ENCODE data around the gene NRXN2. TPM values are rescaled to one million over a fixed set of nuclear protein-coding genes. Genes with fewer than 3 reads are reported as not detected.

NRXN2 gene
- polyA plus RNA-seq, 1 of the 3 experiments (the other 2 are of a cell fraction), result 0.15 TPM

- H2AFZ ChIP-seq (ENCODE audit: low read depth), result no peak overlapping the region
- no peak for TF ChIP-seq FOXM1 (IDR thresholded peaks at IDR 0.05; ENCODE audit: low read depth)
- TF ChIP-seq MEF2A (IDR thresholded peaks at IDR 0.05; ENCODE audit: borderline replicate concordance, low read depth), result no peak
- H3K4me1 ChIP-seq (ENCODE audit: control insufficient read depth in 1 of 2, insufficient read depth in 2 of 2, low read depth in 1 of 2, low read length in 1 of 2), result peaks cover 0 to 61% of the 10 kb centered on the region in 2 experiments; a peak in 2 of 4 replicates
- no peak overlapping the region for H3K27ac ChIP-seq (ENCODE audit: low read depth in 2 of 2, low read length in 1 of 2)
- WGBS (ENCODE audit: low lambda C conversion rate), result 75% methylated on average over 1 of the region's 1 CpG
- H3K79me2 ChIP-seq (ENCODE audit: insufficient read depth), result no peaks in the 10 kb centered on the region
- H3K4me3 ChIP-seq (ENCODE audit: low read depth in 2 of 2, low read length in 1 of 2), result no peak overlapping the region
- no peaks in the 10 kb centered on the region for H3K36me3 ChIP-seq (replicated peaks in 1 of 2; ENCODE audit: control insufficient read depth in 1 of 2, insufficient read depth in 2 of 2, low read length in 1 of 2)
- H4K20me1 ChIP-seq (ENCODE audit: insufficient read depth), result no peaks in the 10 kb centered on the region
- no peak overlapping the region for H3K9ac ChIP-seq
- no peak for DNase-seq
- H3K9me3 ChIP-seq, result no peaks in the 10 kb centered on the region
- H3F3A ChIP-seq (replicated peaks; ENCODE audit: insufficient read depth), result no peaks in the 10 kb centered on the region
- H3K4me2 ChIP-seq, result no peak overlapping the region
- H3K9me2 ChIP-seq, result no peaks in the 10 kb centered on the region
- POLR2A ChIA-PET, result no interaction called here
- CTCF ChIA-PET, result interaction anchor here (0.7 to 2.0 kb wide), 9 partner anchors 17 to 624 kb away, joined by 3 to 9 read pairs (median 3); partner anchors contain the start of gene RASGRP2
- H3K27me3 ChIP-seq (ENCODE audit: insufficient read depth), result peaks cover 26% of the 10 kb centered on the region
Measured at GRCh38 chr11:64691543-64691942, 31.5 kb downstream of the NRXN2 start.

- Histone ChIP-seq H3K9ac (no peak overlapping the region), H3K4me1 (ENCODE audit: control insufficient read depth in 1 of 2, insufficient read depth in 2 of 2, low read depth in 1 of 2, low read length in 1 of 2) (peaks cover 0 to 50% of the 10 kb centered on the region in 2 experiments; a peak in 2 of 4 replicates), H3K36me3 (replicated peaks in 1 of 2; ENCODE audit: control insufficient read depth in 1 of 2, insufficient read depth in 2 of 2, low read length in 1 of 2) (no peaks in the 10 kb centered on the region), H3K79me2 (ENCODE audit: insufficient read depth) (no peaks in the 10 kb centered on the region), H3F3A (replicated peaks; ENCODE audit: insufficient read depth) (no peaks in the 10 kb centered on the region), H3K27ac (ENCODE audit: low read depth in 2 of 2, low read length in 1 of 2) (peak overlapping the region in 1 of 2 experiments; percentile 5; a peak in 1 of 4 replicates), H2AFZ (ENCODE audit: low read depth) (no peak overlapping the region), H3K4me3 (ENCODE audit: low read depth in 2 of 2, low read length in 1 of 2) (no peak overlapping the region), H3K27me3 (ENCODE audit: insufficient read depth) (peaks cover 18% of the 10 kb centered on the region; the same call in 1 of the 2 replicates), H3K9me2 (no peaks in the 10 kb centered on the region), H3K4me2 (no peak overlapping the region), H4K20me1 (ENCODE audit: insufficient read depth) (no peaks in the 10 kb centered on the region), H3K9me3 (no peaks in the 10 kb centered on the region)
- 0% methylated on average over 1 of the region's 8 CpGs for WGBS (ENCODE audit: low lambda C conversion rate)
- no peak for TF ChIP-seq POLR2AphosphoS5 (IDR thresholded peaks at IDR 0.05; ENCODE audit: low read depth, low read length)
- TF ChIP-seq RCOR1 (IDR thresholded peaks at IDR 0.05; ENCODE audit: low read length), result no peak
- no peak for TF ChIP-seq SMC3 (IDR thresholded peaks at IDR 0.05; ENCODE audit: low read depth, low read length)
- TF ChIP-seq IRF3 (IDR thresholded peaks at IDR 0.05; ENCODE audit: low read depth, low read length), result no peak
- no peak for TF ChIP-seq TAF1 (IDR thresholded peaks at IDR 0.05; ENCODE audit: borderline replicate concordance, low read depth, low read length)
- no peak for TF ChIP-seq FOSL2 (IDR thresholded peaks at IDR 0.05; ENCODE audit: borderline replicate concordance, low read depth)
- TF ChIP-seq GABPA (IDR thresholded peaks at IDR 0.05; ENCODE audit: low read depth), result no peak
- no peak for TF ChIP-seq FOXM1 (IDR thresholded peaks at IDR 0.05; ENCODE audit: low read depth)
- no peak for TF ChIP-seq MEF2A (IDR thresholded peaks at IDR 0.05; ENCODE audit: borderline replicate concordance, low read depth)
- TF ChIP-seq TCF12 (IDR thresholded peaks at IDR 0.05), result no peak
- ChIA-PET POLR2A (no interaction called here), CTCF (interaction anchor here (1.0 to 2.9 kb wide), 9 partner anchors 14 to 241 kb away, joined by 3 to 68 read pairs (median 33); partner anchors contain the start of genes NRXN2 and RASGRP2)
- DNase-seq, result no peak
Measured at GRCh38 chr11:64690235-64690634, 32.8 kb downstream of the NRXN2 start.
